GM18498 (cell line): ENCODE measurements around the gene NTN1.
"Not testable (repeated sequence)": the region's sequence is repeated elsewhere in the genome, so short reads cannot be mapped to it uniquely, and the experiment has no call there.

Experiments used
- ATAC-seq: cut with Tn5 transposase; IDR thresholded peaks from one replicate; pipeline ENCODE4 v1.9.1; 2021; ENCODE audit warnings: mild to moderate bottlenecking, moderate library complexity; ENCODE audit not compliant: unreplicated experiment

NTN1 gene

GRCh38 chr17:9241371-9241712 is 220.0 kb downstream of the NTN1 start:
- no peak for ATAC-seq

GRCh38 chr17:9241774-9242496 is 220.6 kb downstream of the NTN1 start:
- no peak for ATAC-seq

- ATAC-seq, result no peak
Observed at GRCh38 chr17:9242497-9242881, 221.2 kb downstream of the NTN1 start.

GRCh38 chr17:9242983-9243382 is 221.7 kb downstream of the NTN1 start:
- no peak for ATAC-seq

GRCh38 chr17:9244066-9245052 is 223.0 kb downstream of the NTN1 start:
- no peak for ATAC-seq

GRCh38 chr17:9247401-9247938 is 226.2 kb downstream of the NTN1 start:
- no peak for ATAC-seq

- no peak for ATAC-seq
Observed at GRCh38 chr17:9249245-9249953, 228.1 kb downstream of the NTN1 start.

GRCh38 chr17:9251273-9251672 is 230.0 kb downstream of the NTN1 start:
- ATAC-seq, result no peak

- no peak for ATAC-seq
Observed at GRCh38 chr17:9253308-9253707, 232.0 kb downstream of the NTN1 start.

- ATAC-seq, result no peak
Observed at GRCh38 chr17:9254841-9255240, 233.5 kb downstream of the NTN1 start.

GRCh38 chr17:9255833-9256232 is 234.5 kb downstream of the NTN1 start:
- no peak for ATAC-seq

GRCh38 chr17:9256361-9256750 is 235.0 kb downstream of the NTN1 start:
- ATAC-seq, result no peak

GRCh38 chr17:9256751-9257629 is 235.7 kb downstream of the NTN1 start:
- ATAC-seq, result no peak

- not testable (repeated sequence) for ATAC-seq
Observed at GRCh38 chr17:9257630-9257965, 236.3 kb downstream of the NTN1 start.

GRCh38 chr17:9258115-9259015 is 237.1 kb downstream of the NTN1 start:
- ATAC-seq, result no peak

- ATAC-seq, result no peak
Observed at GRCh38 chr17:9259419-9259818, 238.1 kb downstream of the NTN1 start.

- no peak for ATAC-seq
Observed at GRCh38 chr17:9261081-9262012, 240.0 kb downstream of the NTN1 start.

- no peak for ATAC-seq
Observed at GRCh38 chr17:9266031-9266680, 244.8 kb downstream of the NTN1 start.
